HL-60/S4 treated with phorbol 12-myristate 13-acetate at 8.2 ng/mL for 4 days and 3 days (cell line): Measurements from ENCODE around the gene MDM1.

Source experiments
- in situ Hi-C: fragments of 300-500 bp; cut with MboI; formaldehyde crosslinking; loops from 2 replicates; pipeline ENCODE4 v1.15.0; 2022; ENCODE audit warnings: low sequenced_read_pairs

Gene MDM1

GRCh38 chr12:68327896-68328295 lies 4.3 kb downstream of the MDM1 start:
- in situ Hi-C loops, result no loop called here

GRCh38 chr12:68326716-68327115 lies 5.4 kb downstream of the MDM1 start:
- in situ Hi-C loops, result no loop called here

- in situ Hi-C loops, result no loop called here
Observed at GRCh38 chr12:68325966-68326365, 6.2 kb downstream of the MDM1 start.

- in situ Hi-C loops, result no loop called here
Observed at GRCh38 chr12:68324531-68324930, 7.6 kb downstream of the MDM1 start.

GRCh38 chr12:68321140-68321539 lies 11.0 kb downstream of the MDM1 start:
- in situ Hi-C loops, result no loop called here

- in situ Hi-C loops, result no loop called here
Observed at GRCh38 chr12:68319988-68320623, 12.1 kb downstream of the MDM1 start.

- in situ Hi-C loops, result no loop called here
Observed at GRCh38 chr12:68317047-68317667, 15.0 kb downstream of the MDM1 start.

GRCh38 chr12:68310370-68310769 lies 21.8 kb downstream of the MDM1 start:
- in situ Hi-C loops, result no loop called here

- in situ Hi-C loops, result no loop called here
Observed at GRCh38 chr12:68306564-68306963, 25.6 kb downstream of the MDM1 start.

GRCh38 chr12:68305278-68305677 lies 26.9 kb downstream of the MDM1 start:
- in situ Hi-C loops, result no loop called here

GRCh38 chr12:68304626-68305025 lies 27.5 kb downstream of the MDM1 start:
- in situ Hi-C loops, result no loop called here

GRCh38 chr12:68303850-68304249 lies 28.3 kb downstream of the MDM1 start:
- in situ Hi-C loops, result no loop called here

GRCh38 chr12:68297929-68298328 lies 34.2 kb downstream of the MDM1 start:
- in situ Hi-C loops, result no loop called here

GRCh38 chr12:68294251-68294650 lies 37.9 kb downstream of the MDM1 start:
- in situ Hi-C loops, result no loop called here

- in situ Hi-C loops, result no loop called here
Observed at GRCh38 chr12:68293347-68293746, 38.8 kb downstream of the MDM1 start.

- in situ Hi-C loops, result no loop called here
Observed at GRCh38 chr12:68292151-68292943, 39.8 kb downstream of the MDM1 start.

GRCh38 chr12:68291396-68292036 lies 40.6 kb downstream of the MDM1 start:
- in situ Hi-C loops, result no loop called here

GRCh38 chr12:68290126-68290525 lies 42.0 kb downstream of the MDM1 start:
- in situ Hi-C loops, result no loop called here

- in situ Hi-C loops, result no loop called here
Observed at GRCh38 chr12:68287106-68287505, 45.1 kb downstream of the MDM1 start.

GRCh38 chr12:68286396-68286795 lies 45.8 kb downstream of the MDM1 start:
- in situ Hi-C loops, result no loop called here

- in situ Hi-C loops, result no loop called here
Observed at GRCh38 chr12:68285541-68285940, 46.6 kb downstream of the MDM1 start.
